H1 (cell line): ENCODE results near the gene NOP16. TPM values are rescaled to one million over a fixed set of nuclear protein-coding genes. Genes with fewer than 3 reads are reported as not detected.

Source experiments
- EGR1 ChIP-seq: IDR thresholded peaks from 2 replicates; pipeline ENCODE4 v1.6.1; 2011; ENCODE audit warnings: low read depth, low read length, borderline replicate concordance
- RNF2 ChIP-seq: fragments of 200-900, 300-1000 bp; sonication (generic); IDR thresholded peaks from 2 replicates; pipeline ENCODE4 v1.7.1; 2016; ENCODE audit warnings: borderline replicate concordance, low read depth, mild to moderate bottlenecking, antibody characterized with exemption, low read length; ENCODE audit not compliant: poor library complexity, severe bottlenecking; ENCODE audit errors: missing control alignments
- polyA plus RNA-seq, 7 experiments: library from polyadenylated mRNA; depleted of rRNA in 3 of 7; stranded (reverse) in 5 of 7; unstranded in 2 of 7; fragments of >200 nt in 5 of 7; fragments of 200-250 nt in 2 of 7; gene quantifications; 1 replicate in 5 of 7; 2 replicates in 1 of 7; 4 replicates in 1 of 7; pipeline versions ENCODE4 v1.2.1 to v1.2.3, GENCODE V29; 2011 to 2013; ENCODE audit warnings: missing spikeins in 2 of 7, mixed read lengths in 2 of 7
- total RNA-seq: library from RNA; stranded (reverse); fragmentation: NEBNext Ultra II Directional; extraction: Animal tissue kit (Norgen Biotek cat#: 25700); gene quantifications from 2 replicates; pipeline ENCODE4 v1.2.1, GENCODE V29; 2021

The NOP16 gene
- total and polyA plus RNA-seq, 2 of the 8 experiments (the other 6 are each of a cell fraction or from before 2014, with no cell fraction given), result 46.9 to 65.2 TPM

GRCh38 chr5:176350416-176350815 is 38.0 kb downstream of the NOP16 start (continued):
- TF ChIP-seq EGR1, result no peak
- no peak for TF ChIP-seq RNF2
